ENCODE measurements around the gene SAE1.
A peak's percentile ranks its signal among the peaks of the same experiment; 100 is the strongest.

The SAE1 gene

DNA sequence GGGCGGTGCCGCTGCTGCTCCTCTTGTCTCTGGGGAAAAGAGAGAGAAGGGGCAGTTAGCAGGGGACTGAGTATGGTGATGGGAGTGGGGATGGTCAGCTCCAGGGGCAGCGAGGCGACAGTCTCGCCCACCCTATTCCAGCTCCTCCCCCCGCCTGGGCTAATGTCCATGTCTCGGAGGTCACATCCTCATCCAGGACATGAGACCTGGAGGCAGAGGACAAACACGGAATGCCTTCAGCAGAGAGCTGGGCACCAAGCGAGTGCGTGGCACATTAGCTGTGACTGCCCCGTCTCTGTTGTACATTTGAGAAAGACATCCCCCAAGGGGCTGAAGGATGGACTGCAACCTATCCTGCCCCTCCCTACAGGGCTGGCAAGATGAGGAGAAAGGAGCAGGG lies 91.3 kb downstream of the SAE1 start:
- DNase-seq: no peak

- DNase-seq: peak; percentile 94
These were observed 95.3 kb downstream of the SAE1 start for GRCh38 chr19:47225746-47226425.

DNA sequence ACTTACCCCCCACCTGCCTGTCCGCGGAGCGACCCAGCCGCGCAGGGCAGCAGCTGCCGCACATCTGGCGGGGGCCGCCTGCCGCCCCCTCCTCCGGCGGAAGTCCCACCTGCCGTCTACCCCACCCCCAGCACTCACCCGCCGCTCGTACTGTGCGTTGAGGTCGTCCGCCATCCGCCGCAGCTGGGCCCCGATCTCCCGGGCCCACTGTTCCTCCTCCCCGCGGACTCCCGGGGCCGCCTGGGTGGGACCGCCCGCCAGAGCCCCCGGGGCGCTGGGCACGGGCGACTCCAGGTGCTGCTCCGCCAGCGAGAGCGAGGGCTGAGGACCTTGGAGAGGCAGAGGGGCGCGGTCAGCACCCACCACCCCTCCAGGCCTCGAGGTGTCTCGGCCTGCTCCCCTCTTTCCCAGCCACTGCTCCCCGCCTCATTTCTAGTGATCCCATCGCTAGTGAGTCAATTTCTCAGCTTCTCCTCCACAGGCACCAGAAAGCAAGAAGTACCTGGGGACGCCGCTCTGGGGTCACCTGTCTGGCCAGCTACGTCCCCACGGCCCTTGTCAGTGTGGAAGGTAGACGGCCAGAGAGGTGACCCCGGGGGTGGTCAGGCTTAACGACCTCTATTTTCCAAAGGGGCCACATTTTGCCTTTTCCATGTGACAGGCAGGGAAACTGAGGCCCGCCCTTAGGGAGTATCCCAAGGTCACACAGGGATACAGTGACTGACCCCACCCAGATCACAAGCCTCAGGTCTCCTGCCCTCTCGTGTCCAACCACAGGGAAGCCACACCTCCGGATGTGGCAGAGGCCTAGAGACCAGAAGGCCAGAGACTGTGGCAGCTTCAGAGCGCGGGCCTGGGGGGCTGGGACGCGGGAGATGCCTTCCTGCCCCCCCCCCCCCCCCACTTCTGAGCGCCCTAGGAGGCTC lies 96.1 kb downstream of the SAE1 start:
- DNase-seq: peak; percentile 97

- DNase-seq: peak; percentile 92
These were observed 96.9 kb downstream of the SAE1 start for GRCh38 chr19:47227352-47228167.

DNA sequence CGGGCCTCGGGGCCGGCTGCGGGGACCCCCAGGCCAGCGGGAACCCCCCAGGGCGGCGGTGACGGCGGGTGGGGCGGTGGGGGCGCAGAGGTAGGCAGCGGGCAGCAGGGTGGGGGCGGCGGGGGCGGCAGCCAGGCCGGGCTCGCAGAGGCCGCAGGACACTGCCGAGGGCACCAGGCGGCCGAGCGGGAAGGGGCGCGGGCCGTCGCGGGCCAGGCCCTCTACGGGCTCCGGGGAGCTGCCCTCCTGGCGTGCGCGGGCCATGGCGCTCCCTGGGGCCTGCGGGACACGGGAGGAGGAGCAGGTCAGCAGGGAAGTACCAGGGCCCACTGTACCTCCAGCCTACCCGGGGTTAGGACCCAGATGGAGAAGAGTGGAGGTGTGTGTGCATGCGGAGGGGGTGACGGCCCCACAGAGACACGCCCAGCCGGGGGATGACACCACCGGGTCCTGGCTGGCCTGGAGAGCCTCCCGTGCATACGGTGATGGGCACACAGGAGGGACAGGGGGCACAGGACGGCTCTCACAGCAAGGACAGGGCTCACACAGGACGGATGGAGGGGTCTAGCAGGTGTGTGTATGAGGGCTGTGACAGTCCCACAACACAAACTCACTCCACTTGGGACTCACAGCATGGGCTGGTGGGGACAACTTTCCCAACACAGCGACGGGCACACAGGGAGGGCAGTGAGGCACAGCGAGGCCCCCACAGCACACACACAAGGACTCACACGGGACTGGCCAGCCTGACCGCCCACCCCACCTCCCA lies 97.7 kb downstream of the SAE1 start:
- peak; percentile 74 for DNase-seq

- DNase-seq: peak; percentile 68
These were observed 98.5 kb downstream of the SAE1 start for GRCh38 chr19:47228937-47229675.

GRCh38 chr19:47229676-47230053 lies 99.0 kb downstream of the SAE1 start:
- DNase-seq: peak; percentile 59

- peak; percentile 87 for DNase-seq
These were observed 99.7 kb downstream of the SAE1 start for GRCh38 chr19:47230054-47230920.

DNA sequence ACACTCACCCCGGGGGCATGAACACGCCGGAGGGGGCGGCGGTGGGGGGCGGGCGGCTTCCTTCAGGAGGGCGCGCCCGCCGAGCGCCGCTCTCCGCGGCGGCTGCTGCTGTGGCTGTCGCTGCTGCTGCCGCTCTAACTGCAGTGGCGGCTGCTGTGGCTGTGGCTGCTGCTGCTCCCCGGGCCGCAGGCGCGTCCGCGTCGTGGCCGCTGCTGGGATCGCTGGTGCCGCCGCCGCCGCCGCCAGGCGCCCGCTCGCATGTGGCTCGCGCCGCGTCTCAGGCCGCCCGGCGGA lies 100.2 kb downstream of the SAE1 start, which contains the start of gene BBC3:
BBC3 (minus strand) TSS at position 279 of the 294 bp plus-strand sequence. CDS start 2,768 bp downstream, outside the sequence.
- no peak for DNase-seq

GRCh38 chr19:47231215-47232054 lies 100.8 kb downstream of the SAE1 start:
- DNase-seq: peak; percentile 88

DNA sequence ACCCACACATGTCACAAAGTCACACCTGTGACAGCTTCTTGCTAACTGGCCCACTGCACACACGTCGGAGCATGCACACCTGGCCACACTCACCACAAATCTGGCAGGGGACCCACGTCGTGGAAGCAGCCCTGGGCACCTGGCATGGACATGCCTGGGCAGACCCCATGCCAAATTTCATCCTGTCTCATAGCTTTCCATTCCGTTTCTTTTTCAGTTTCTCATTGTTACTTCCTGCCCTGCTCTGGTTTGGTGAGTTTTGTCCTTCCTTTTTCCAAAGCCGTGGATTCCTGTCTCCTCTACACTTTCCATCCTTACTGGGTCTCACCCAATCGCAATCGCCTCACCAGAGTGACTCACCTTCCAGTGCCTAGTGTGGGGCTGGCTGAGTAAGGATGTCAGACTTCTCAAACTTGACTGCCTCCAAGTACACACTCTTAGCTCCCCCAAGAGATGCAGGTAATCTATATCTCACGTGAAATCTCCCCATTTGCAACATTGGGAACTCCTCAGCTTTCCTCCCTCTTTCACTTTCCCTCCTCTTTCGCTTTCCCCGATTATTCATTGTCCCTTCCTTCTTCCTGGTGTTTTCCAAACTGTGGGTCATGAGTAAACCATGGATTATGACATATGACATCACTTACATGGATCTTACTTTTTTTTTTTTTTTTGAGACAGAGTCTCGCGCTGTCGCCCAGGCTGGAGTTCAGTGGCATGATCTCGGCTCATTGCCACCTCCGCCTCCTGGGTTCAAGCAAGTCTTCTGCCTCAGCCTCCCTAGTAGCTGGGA lies 102.0 kb downstream of the SAE1 start:
- no peak for DNase-seq

DNA sequence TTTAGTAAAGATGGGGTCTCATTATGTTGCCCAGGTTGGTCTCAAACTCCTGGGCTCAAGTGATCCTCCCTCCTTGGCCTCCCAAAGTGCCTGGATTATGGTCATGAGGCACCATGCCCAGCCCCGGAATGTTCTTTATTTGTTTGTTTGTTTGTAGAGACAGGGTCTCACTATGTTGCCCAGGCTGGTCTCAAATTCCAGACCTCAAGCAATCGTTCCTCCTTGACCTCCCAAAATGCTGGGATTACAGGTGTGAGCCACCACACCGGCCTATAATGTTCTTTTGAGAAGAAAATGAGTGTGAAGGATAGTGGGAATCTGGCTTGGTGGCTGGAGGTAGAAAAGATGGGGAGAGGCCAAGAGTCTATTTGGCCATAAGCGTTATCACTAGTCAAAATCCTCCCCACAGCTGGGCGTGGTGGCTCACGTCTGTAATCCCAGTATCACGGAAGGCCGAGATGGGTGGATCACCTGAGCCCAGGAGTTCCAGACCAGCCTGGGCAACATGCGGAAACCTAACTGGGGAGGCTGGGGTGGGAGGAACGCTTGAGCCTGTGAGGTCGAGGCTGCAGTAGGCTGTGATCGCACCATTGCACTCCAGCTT lies 105.5 kb downstream of the SAE1 start:
- no peak for DNase-seq

DNA sequence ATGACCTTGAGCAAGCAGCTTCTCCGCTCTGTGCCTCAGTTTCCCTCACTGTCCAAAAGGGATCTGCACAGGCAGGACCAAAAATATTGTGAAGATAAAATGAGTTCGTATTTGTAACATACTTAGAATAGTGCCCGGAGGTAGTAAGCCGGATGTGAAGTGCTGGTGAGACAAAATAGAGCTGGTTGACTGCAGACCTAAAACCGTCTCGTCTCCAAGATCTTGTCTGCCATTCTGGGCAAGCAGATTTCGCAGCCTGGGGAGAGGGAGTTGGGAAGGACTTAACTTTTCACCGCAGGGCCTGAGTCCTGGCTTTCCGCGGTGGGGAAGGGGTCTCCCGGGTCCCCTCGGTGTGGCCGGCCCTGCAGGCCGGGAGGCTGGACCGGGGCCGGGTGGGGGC lies 108.5 kb downstream of the SAE1 start:
- no peak for DNase-seq

- peak; percentile 82 for DNase-seq
These were observed 109.1 kb downstream of the SAE1 start for GRCh38 chr19:47239610-47240296.

GRCh38 chr19:47240556-47240955 lies 109.9 kb downstream of the SAE1 start:
- no peak for DNase-seq

DNA sequence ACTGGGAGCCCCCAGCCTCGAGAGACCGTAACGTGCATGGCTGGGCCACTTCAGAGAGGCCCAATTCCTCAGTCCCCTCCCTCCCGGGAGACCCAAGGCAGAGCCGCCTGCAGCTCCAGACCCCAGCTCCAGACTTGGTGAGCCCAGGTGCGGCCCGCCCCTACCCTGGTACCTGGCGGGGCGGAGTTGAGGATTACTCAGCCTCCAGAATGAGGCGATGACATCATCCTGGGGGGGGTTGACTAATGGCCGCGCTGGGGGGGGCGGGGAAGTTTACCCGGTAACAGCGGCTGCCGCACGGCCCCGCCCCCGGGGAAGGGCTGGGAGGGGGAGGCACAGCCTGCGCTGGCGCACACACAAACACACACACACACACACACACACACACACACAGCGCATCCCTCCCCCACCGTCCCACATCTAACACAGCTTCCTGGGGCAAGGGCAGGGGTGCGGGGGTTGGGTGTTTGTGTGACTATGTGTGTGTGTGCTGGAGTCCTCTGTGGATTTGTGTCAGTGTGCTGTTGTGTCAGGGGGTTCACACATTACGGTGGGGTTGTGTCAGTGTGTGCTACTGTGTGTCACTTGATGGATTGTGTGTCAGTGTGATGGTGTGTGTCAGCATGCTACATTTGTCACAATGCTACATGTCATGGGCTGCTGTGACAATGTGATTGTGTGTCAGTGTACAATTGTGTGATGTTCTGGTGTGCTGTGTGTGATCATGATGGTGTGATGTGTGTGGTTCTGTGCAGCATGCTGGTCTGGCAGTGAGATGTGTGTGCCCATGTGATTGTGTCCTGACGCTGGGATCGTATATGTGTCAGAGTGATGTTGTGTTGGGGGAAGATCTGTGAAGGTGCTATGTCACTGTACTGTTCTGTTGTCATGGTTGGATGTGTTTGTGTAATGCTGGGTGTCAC lies 110.6 kb downstream of the SAE1 start:
- peak; percentile 81 for DNase-seq

All from hematopoietic multipotent progenitor cell treated with erythropoietin and hydrocortisone succinate and interleukin-3 and kit ligand, for 4 days (in vitro differentiated cells).